PC-3 (cell line): Measurements from ENCODE around the gene TRH. TPM values are rescaled to one million over a fixed set of nuclear protein-coding genes. Genes with fewer than 3 reads are reported as not detected.

Source experiments
- ATAC-seq: fragments of 200-7000 bp; cut with Tn5 transposase; 2 replicates; pipeline ENCODE4 v1.9.1; 2020; ENCODE audit warnings: mild to moderate bottlenecking, moderate library complexity
- BruUV-seq: library from RNA; stranded (reverse); fragments of 400-500 nt; replicated peaks from 2 replicates; lab custom pipeline; 2021; lab: Mats Ljungman, UMichigan
- CTCF ChIA-PET: fragments of 300-600 bp; sonication (Branson Sonifier 250); formaldehyde crosslinking; loops from one replicate; lab custom pipeline; 2022; ENCODE audit warnings: antibody characterized with exemption; lab: Charles Lee
- POLR2A ChIA-PET: fragments of 300-600 bp; sonication (Branson Sonifier 250); formaldehyde crosslinking; loops from one replicate; lab custom pipeline; 2022; ENCODE audit warnings: antibody characterized with exemption; ENCODE audit not compliant: unreplicated experiment; lab: Charles Lee
- DNase-seq: peaks from one replicate; pipeline ENCODE4 v3.0.0-alpha.2; 2015
- H2AFZ ChIP-seq: fragments of 300-600 bp; sonication (generic); 2 replicates; pipeline ENCODE4 v1.6.0; 2016; ENCODE audit warnings: antibody characterized with exemption, low read length
- H3F3A ChIP-seq: fragments of 300-600 bp; sonication (generic); one replicate; pipeline ENCODE4 v1.6.0; 2017; ENCODE audit warnings: antibody characterized with exemption, low read length, control low read depth, mild to moderate bottlenecking; ENCODE audit not compliant: unreplicated experiment
- H3K27ac ChIP-seq: fragments of 300-600 bp; sonication (generic); 2 replicates; pipeline ENCODE4 v1.5.1; 2016; ENCODE audit warnings: mild to moderate bottlenecking, low read length
- H3K27me3 ChIP-seq: fragments of 300-600 bp; sonication (generic); 2 replicates; pipeline ENCODE4 v1.6.1; 2016; ENCODE audit warnings: low read length, mixed read lengths
- H3K36me3 ChIP-seq: fragments of 300-600 bp; sonication (generic); 2 replicates; pipeline ENCODE4 v1.6.1; 2016; ENCODE audit warnings: low read depth, mixed run types, low read length, mixed read lengths
- H3K4me1 ChIP-seq: fragments of 300-600 bp; sonication (generic); 2 replicates; pipeline ENCODE4 v1.5.1; 2016; ENCODE audit warnings: low read length; ENCODE audit not compliant: insufficient read depth
- H3K4me2 ChIP-seq: fragments of 300-600 bp; sonication (generic); 2 replicates; pipeline ENCODE4 v1.6.0; 2016; ENCODE audit warnings: low read length
- H3K4me3 ChIP-seq: fragments of 300-600 bp; sonication (generic); 2 replicates; pipeline ENCODE4 v1.5.1; 2016; ENCODE audit warnings: mild to moderate bottlenecking, low read length, mixed read lengths
- H3K79me2 ChIP-seq: fragments of 300-600 bp; sonication (generic); 2 replicates; pipeline ENCODE4 v1.6.1; 2017; ENCODE audit warnings: low read length, mixed read lengths
- H3K9ac ChIP-seq: fragments of 300-600 bp; sonication (generic); 2 replicates; pipeline ENCODE4 v1.6.0; 2016; ENCODE audit warnings: mild to moderate bottlenecking, low read length
- H3K9me2 ChIP-seq: fragments of 300-600 bp; sonication (generic); replicated peaks from 2 replicates; pipeline ENCODE4 v1.6.1; 2016; ENCODE audit warnings: mixed run types, low read length, mixed read lengths
- H3K9me3 ChIP-seq: fragments of 300-600 bp; sonication (generic); 2 replicates; pipeline ENCODE4 v1.6.1; 2016; ENCODE audit warnings: low read length, mixed read lengths
- H4K20me1 ChIP-seq: fragments of 300-600 bp; sonication (generic); 2 replicates; pipeline ENCODE4 v1.6.1; 2016; ENCODE audit warnings: low read length, mixed read lengths
- CTCF ChIP-seq: fragments of 300-600 bp; sonication (generic); conservative IDR thresholded peaks from 2 replicates; pipeline ENCODE4 v1.5.1; 2017; ENCODE audit warnings: antibody characterized with exemption, low read depth, mild to moderate bottlenecking, low read length
- EZH2 ChIP-seq: fragments of 300-600 bp; sonication (generic); IDR thresholded peaks from one replicate; pipeline ENCODE4 v1.6.1; 2017; ENCODE audit warnings: antibody characterized with exemption, mild to moderate bottlenecking, low read length; ENCODE audit not compliant: unreplicated experiment
- EZH2phosphoT487 ChIP-seq: fragments of 300-600 bp; sonication (generic); IDR thresholded peaks from 2 replicates; pipeline ENCODE4 v1.6.1; 2018; ENCODE audit warnings: mild to moderate bottlenecking, antibody characterized with exemption, low read length, borderline replicate concordance
- intact Hi-C: fragments of 100-400 bp; cut with micrococcal nuclease; formaldehyde crosslinking; loops from 2 replicates; pipeline ENCODE4 v1.9.0; 2023
- total RNA-seq: library from RNA; depleted of rRNA; stranded (reverse); fragments of >200 nt; gene quantifications from 2 replicates; pipeline ENCODE4 v1.2.3, GENCODE V29; 2014

Gene TRH
- total RNA-seq, 1 experiment from 2014 or later, result not detected

- 0 out of 2 replicates have a peak, but pooled peaks cover 21% of the 10 kb centered on the region for H3K27me3 ChIP-seq
- no peaks in the 10 kb centered on the region for H3K9me3 ChIP-seq
- CTCF ChIA-PET, result no interaction called here
- no peaks in the 10 kb centered on the region for H3F3A ChIP-seq
- no TSS peak for BruUV-seq
- no peak for TF ChIP-seq EZH2phosphoT487
- no peak for TF ChIP-seq CTCF
- no peak for TF ChIP-seq EZH2
- DNase-seq (no peak), ATAC-seq (no peak)
- no peaks in the 10 kb centered on the region for H4K20me1 ChIP-seq
- no peaks in the 10 kb centered on the region for H3K36me3 ChIP-seq
- intact Hi-C loops, result no loop called here
- H2AFZ ChIP-seq, result no peak overlapping the region
- no peaks in the 10 kb centered on the region for H3K79me2 ChIP-seq
- no peak overlapping the region for H3K27ac ChIP-seq
- H3K4me1 ChIP-seq, result no peaks in the 10 kb centered on the region
- no peak overlapping the region for H3K4me3 ChIP-seq
- no peak overlapping the region for H3K9ac ChIP-seq
- POLR2A ChIA-PET, result no interaction called here
- no peaks in the 10 kb centered on the region for H3K9me2 ChIP-seq
- no peak overlapping the region for H3K4me2 ChIP-seq
Observed at GRCh38 chr3:129975705-129976048, 1.2 kb downstream of the TRH start.

- BruUV-seq, result no TSS peak
- Histone ChIP-seq H4K20me1 (no peaks in the 10 kb centered on the region), H3K9me2 (no peaks in the 10 kb centered on the region), H2AFZ (no peak overlapping the region), H3K4me1 (no peaks in the 10 kb centered on the region), H3K9me3 (no peaks in the 10 kb centered on the region), H3K4me2 (no peak overlapping the region), H3K4me3 (no peak overlapping the region), H3K36me3 (no peaks in the 10 kb centered on the region), H3K27me3 (0 out of 2 replicates have a peak, but pooled peaks cover 26% of the 10 kb centered on the region), H3K9ac (no peak overlapping the region), H3K27ac (no peak overlapping the region), H3K79me2 (no peaks in the 10 kb centered on the region), H3F3A (no peaks in the 10 kb centered on the region)
- no peak for DNase-seq
- POLR2A ChIA-PET, result no interaction called here
- TF ChIP-seq EZH2phosphoT487 (no peak), CTCF (no peak), EZH2 (no peak)
- ATAC-seq, result no peak
- intact Hi-C loops, result no loop called here
- CTCF ChIA-PET, result no interaction called here
Observed at GRCh38 chr3:129976286-129976685, 1.8 kb downstream of the TRH start.

GRCh38 chr3:129978123-129978522 lies 3.6 kb downstream of the TRH start:
- Histone ChIP-seq H3K4me1 (no peaks in the 10 kb centered on the region), H4K20me1 (no peaks in the 10 kb centered on the region), H3K27me3 (0 out of 2 replicates have a peak, but pooled peaks cover 26% of the 10 kb centered on the region), H3K9me2 (no peaks in the 10 kb centered on the region), H3F3A (no peaks in the 10 kb centered on the region), H3K9me3 (no peaks in the 10 kb centered on the region), H3K9ac (no peak overlapping the region), H3K36me3 (no peaks in the 10 kb centered on the region), H3K4me3 (no peak overlapping the region), H3K27ac (no peak overlapping the region), H2AFZ (no peak overlapping the region), H3K4me2 (no peak overlapping the region), H3K79me2 (no peaks in the 10 kb centered on the region)
- no peak for ATAC-seq
- intact Hi-C loops, result no loop called here
- no peak for TF ChIP-seq EZH2phosphoT487
- TF ChIP-seq CTCF, result no peak
- TF ChIP-seq EZH2, result no peak
- POLR2A ChIA-PET, result no interaction called here
- CTCF ChIA-PET, result no interaction called here
- no peak for DNase-seq
- BruUV-seq, result no TSS peak
